ENCODE measurements around the gene CD99L2. TPM values are rescaled to one million over a fixed set of nuclear protein-coding genes. Genes with fewer than 3 reads are reported as not detected.
"Not testable (repeated sequence)": the region's sequence is repeated elsewhere in the genome, so short reads cannot be mapped to it uniquely, and the experiment has no call there.

CD99L2 gene
- total and polyA plus RNA-seq, 2 donors (not counting 1 experiment from before 2014, with no cell fraction given): 40.6 to 55.5 TPM

GRCh38 chrX:150880808-150881165 lies 17.7 kb downstream of the CD99L2 start:
- H3K9me3 ChIP-seq (ENCODE audit: control insufficient read depth, insufficient read depth, low read depth, low read length): no peaks in the 10 kb centered on the region
- no peak overlapping the region for H3K9ac ChIP-seq (ENCODE audit: insufficient read depth, low read length)
- no peaks in the 10 kb centered on the region for H3K27me3 ChIP-seq (ENCODE audit: control insufficient read depth, insufficient read depth, low read length)
- no peak overlapping the region for H2AFZ ChIP-seq (ENCODE audit: low read length)
- DNase-seq (ENCODE audit: low read depth in 2 of 2): no peak
- TF ChIP-seq, protein P1, sequence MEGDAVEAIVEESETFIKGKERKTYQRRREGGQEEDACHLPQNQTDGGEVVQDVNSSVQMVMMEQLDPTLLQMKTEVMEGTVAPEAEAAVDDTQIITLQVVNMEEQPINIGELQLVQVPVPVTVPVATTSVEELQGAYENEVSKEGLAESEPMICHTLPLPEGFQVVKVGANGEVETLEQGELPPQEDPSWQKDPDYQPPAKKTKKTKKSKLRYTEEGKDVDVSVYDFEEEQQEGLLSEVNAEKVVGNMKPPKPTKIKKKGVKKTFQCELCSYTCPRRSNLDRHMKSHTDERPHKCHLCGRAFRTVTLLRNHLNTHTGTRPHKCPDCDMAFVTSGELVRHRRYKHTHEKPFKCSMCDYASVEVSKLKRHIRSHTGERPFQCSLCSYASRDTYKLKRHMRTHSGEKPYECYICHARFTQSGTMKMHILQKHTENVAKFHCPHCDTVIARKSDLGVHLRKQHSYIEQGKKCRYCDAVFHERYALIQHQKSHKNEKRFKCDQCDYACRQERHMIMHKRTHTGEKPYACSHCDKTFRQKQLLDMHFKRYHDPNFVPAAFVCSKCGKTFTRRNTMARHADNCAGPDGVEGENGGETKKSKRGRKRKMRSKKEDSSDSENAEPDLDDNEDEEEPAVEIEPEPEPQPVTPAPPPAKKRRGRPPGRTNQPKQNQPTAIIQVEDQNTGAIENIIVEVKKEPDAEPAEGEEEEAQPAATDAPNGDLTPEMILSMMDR (conservative IDR thresholded peaks at IDR 0.05 in 1 of 2, IDR thresholded peaks at IDR 0.05 in 1 of 2; ENCODE audit: low read depth in 1 of 2, low read length in 2 of 2): no peak
- no peak for TF ChIP-seq EZH2 (IDR thresholded peaks at IDR 0.05; ENCODE audit: low read length, missing control alignments)
- H3K27ac ChIP-seq (ENCODE audit: insufficient read depth, low read length): no peak overlapping the region
- no peak overlapping the region for H3K4me2 ChIP-seq (ENCODE audit: extremely low read depth, insufficient read depth, low read length)
- H3K4me3 ChIP-seq (replicated peaks in 1 of 4; ENCODE audit: control extremely low read depth in 1 of 4, insufficient read depth in 1 of 4, low read depth in 3 of 4, low read length in 4 of 4): no peak overlapping the region
- no peaks in the 10 kb centered on the region for H3K4me1 ChIP-seq (ENCODE audit: control insufficient read depth, extremely low read depth, insufficient read depth, low read length)
- H4K20me1 ChIP-seq (ENCODE audit: control insufficient read depth, extremely low read depth, insufficient read depth, low read length): no peaks in the 10 kb centered on the region
- no peaks in the 10 kb centered on the region for H3K79me2 ChIP-seq (ENCODE audit: control insufficient read depth, insufficient read depth, low read length)
- H3K36me3 ChIP-seq (ENCODE audit: control insufficient read depth, insufficient read depth, low read length): no peaks in the 10 kb centered on the region

- Histone ChIP-seq H3K9me3 (ENCODE audit: control insufficient read depth, insufficient read depth, low read depth, low read length) (no peaks in the 10 kb centered on the region), H3K9ac (ENCODE audit: insufficient read depth, low read length) (no peak overlapping the region), H3K27me3 (ENCODE audit: control insufficient read depth, insufficient read depth, low read length) (no peaks in the 10 kb centered on the region), H3K4me2 (ENCODE audit: extremely low read depth, insufficient read depth, low read length) (no peak overlapping the region), H3K79me2 (ENCODE audit: control insufficient read depth, insufficient read depth, low read length) (no peaks in the 10 kb centered on the region), H3K27ac (ENCODE audit: insufficient read depth, low read length) (no peak overlapping the region), H3K4me1 (ENCODE audit: control insufficient read depth, extremely low read depth, insufficient read depth, low read length) (no peaks in the 10 kb centered on the region), H3K4me3 (replicated peaks in 1 of 4; ENCODE audit: control extremely low read depth in 1 of 4, insufficient read depth in 1 of 4, low read depth in 3 of 4, low read length in 4 of 4) (no peak overlapping the region), H4K20me1 (ENCODE audit: control insufficient read depth, extremely low read depth, insufficient read depth, low read length) (no peaks in the 10 kb centered on the region), H2AFZ (ENCODE audit: low read length) (no peak overlapping the region), H3K36me3 (ENCODE audit: control insufficient read depth, insufficient read depth, low read length) (no peaks in the 10 kb centered on the region)
- TF ChIP-seq, protein P1 (conservative IDR thresholded peaks at IDR 0.05 in 1 of 2, IDR thresholded peaks at IDR 0.05 in 1 of 2; ENCODE audit: low read depth in 1 of 2, low read length in 2 of 2): no peak
- no peak for TF ChIP-seq EZH2 (IDR thresholded peaks at IDR 0.05; ENCODE audit: low read length, missing control alignments)
- DNase-seq (ENCODE audit: low read depth in 2 of 2): no peak
These were observed 18.3 kb downstream of the CD99L2 start for GRCh38 chrX:150879855-150880807.

DNA sequence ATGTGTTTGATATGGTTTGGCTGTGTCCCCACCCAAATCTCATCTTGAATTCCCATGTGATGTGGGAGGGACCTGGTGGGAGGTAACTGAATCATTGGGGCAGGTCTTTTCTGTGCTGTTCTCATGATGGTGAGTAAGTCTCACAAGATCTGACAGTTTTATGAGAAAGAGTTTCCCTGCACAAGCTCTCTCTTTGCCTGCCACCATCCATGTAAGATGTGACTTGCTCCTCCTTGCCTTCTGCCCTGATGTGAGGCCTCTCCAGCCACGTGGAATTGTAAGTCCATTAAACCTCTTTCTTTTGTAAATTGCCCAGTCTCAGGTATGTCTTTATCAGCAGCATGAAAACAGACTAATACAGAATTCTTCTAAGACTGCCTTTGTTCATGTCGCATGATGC lies 22.8 kb downstream of the CD99L2 start:
- not testable (repeated sequence) for H3K36me3 ChIP-seq (ENCODE audit: control insufficient read depth, insufficient read depth, low read length); H3K4me3 ChIP-seq (replicated peaks in 1 of 4; ENCODE audit: control extremely low read depth in 1 of 4, insufficient read depth in 1 of 4, low read depth in 3 of 4, low read length in 4 of 4); H3K27ac ChIP-seq (ENCODE audit: insufficient read depth, low read length); H3K9ac ChIP-seq (ENCODE audit: insufficient read depth, low read length); H3K4me2 ChIP-seq (ENCODE audit: extremely low read depth, insufficient read depth, low read length); H3K4me1 ChIP-seq (ENCODE audit: control insufficient read depth, extremely low read depth, insufficient read depth, low read length); DNase-seq (ENCODE audit: low read depth in 2 of 2); H3K27me3 ChIP-seq (ENCODE audit: control insufficient read depth, insufficient read depth, low read length); H3K9me3 ChIP-seq (ENCODE audit: control insufficient read depth, insufficient read depth, low read depth, low read length); H4K20me1 ChIP-seq (ENCODE audit: control insufficient read depth, extremely low read depth, insufficient read depth, low read length); H3K79me2 ChIP-seq (ENCODE audit: control insufficient read depth, insufficient read depth, low read length); H2AFZ ChIP-seq (ENCODE audit: low read length)
